Heart right ventricle (tissue), 16 donors: ENCODE results near the gene FDXACB1. TPM values are rescaled to one million over a fixed set of nuclear protein-coding genes. Genes with fewer than 3 reads are reported as not detected.
A peak's percentile ranks its signal among the peaks of the same experiment; 100 is the strongest.

ENCODE experiments used
- ATAC-seq, 8 donors: fragments of 200-7000 bp; cut with Tn5 transposase; one replicate each; pipeline ENCODE4 v1.9.1; 2020; ENCODE audit warnings: mild to moderate bottlenecking in 8 of 8, moderate library complexity in 8 of 8, moderate number of reproducible peaks in 1 of 8
- DNase-seq, 2 donors: peaks; one replicate each; pipeline ENCODE4 v3.0.0-alpha.2; 2020
- H3K27ac ChIP-seq, 10 donors: fragments of 200-600 bp; sonication (generic) in 2 of 10; one replicate each; pipeline versions ENCODE4 v1.5.0 to v1.8.0; 2020 to 2022; ENCODE audit warnings: mild to moderate bottlenecking in 3 of 10
- H3K27me3 ChIP-seq, 7 donors: fragments of 200-600 bp; one replicate each; pipeline ENCODE4 v1.8.0; 2021 to 2022; ENCODE audit warnings: mild to moderate bottlenecking in 2 of 7
- H3K36me3 ChIP-seq, 9 donors: fragments of 200-600 bp; sonication (generic) in 1 of 9; one replicate each; pipeline versions ENCODE4 v1.5.0 to v1.8.0; 2020 to 2022; ENCODE audit warnings: mild to moderate bottlenecking in 2 of 9
- H3K4me1 ChIP-seq, 9 donors: fragments of 200-600 bp; sonication (generic) in 1 of 9; one replicate each; pipeline versions ENCODE4 v1.5.0 to v1.8.0; 2020 to 2022; ENCODE audit warnings: mild to moderate bottlenecking in 4 of 9
- H3K4me3 ChIP-seq, 10 donors: fragments of 200-600 bp; sonication (generic) in 2 of 10; one replicate each; pipeline versions ENCODE4 v1.5.0 to v1.8.0; 2020 to 2022; ENCODE audit warnings: mild to moderate bottlenecking in 7 of 10, moderate library complexity in 2 of 10
- H3K9me3 ChIP-seq, 11 donors: fragments of 200-600 bp in 10 of 11; sonication (generic) in 2 of 11; one replicate each; pipeline versions ENCODE4 v1.5.0 to v1.8.0; 2013 to 2022; ENCODE audit warnings: mild to moderate bottlenecking in 2 of 11, control low read depth in 1 of 11, moderate library complexity in 1 of 11
- WGBS, 2 donors: extraction: QIAGEN DNeasy Blood & Tissue Kit; methylation state at CpG; one replicate each; pipeline ENCODE4 v1.1.7; 2013; ENCODE audit warnings: inconsistent platforms in 1 of 2; 5-methylcytosine and 5-hydroxymethylcytosine counted together
- intact Hi-C, 10 donors: fragments of 100-400 bp; cut with DNase I; formaldehyde crosslinking; loops; one replicate each; pipeline versions ENCODE4 v1.11.1 to v1.14.2; 2022
- polyA plus RNA-seq, 2 donors: library from polyadenylated mRNA; stranded (reverse); fragments of 200-250 nt; gene quantifications; one replicate each; pipeline ENCODE4 v1.2.3, GENCODE V29; 2013
- total RNA-seq, 10 donors: library from RNA; stranded (reverse); fragmentation: NEBNext Ultra II Directional in 3 of 10; extraction: Animal tissue kit (Norgen Biotek cat#: 25700) in 3 of 10; gene quantifications; one replicate each; pipeline versions ENCODE4 v1.2.1 to v1.2.4, GENCODE V29; 2021 to 2023
- TF ChIP-seq, protein P1 (sequence below), 9 donors: fragments of 200-600 bp; sonication (generic) in 2 of 9; IDR thresholded peaks; one replicate each; pipeline versions ENCODE4 v1.5.0 to v1.8.0; 2021 to 2022; ENCODE audit warnings: antibody characterized with exemption in 9 of 9, mild to moderate bottlenecking in 5 of 9, moderate library complexity in 1 of 9
- donor health status: Arrhythmogenic right ventricular cardiomyopathy.
- donor health status: ischemic (EF 13 %, LVEDD 7.1; RV severe dilation, severe dysfunction).
- donor health status: healthy with polysubstance abuse.
- donor health status: DM: no; HTN: yes; CAD: no.
- donor health status: DM: no; HTN: no; CAD: no.
- donor health status: ischemic (EF 25% LVEDD 6.9; RV normal size, moderate dysfunction).
- donor health status: ischemic (EF 25% LVEDD 5.7; RV mildly dilated, moderate dysfunction).
- donor health status: healthy.
- donor health status: DM: yes; HTN: yes; CAD: no.
- donor health status: Ischemic cardiomyopathy.
- donor health status: ischemic (EF 35%, LVEDD 5.7; RV mildly dilated, moderate dysfunction).
- donor health status: nonischemic (EF 11% LVEDD 7.7; RV severe dilation, severe dysfunction).
- donor health status: DM: yes; HTN: yes; CAD: no.
- donor health status: PGD.
- donor health status: ischemic (EF 29% LVEDD 5.4; RV normal size, mild dysfunction).
- donor health status: nonischemic (EF 23%, LVEDD 6.1; RV moderate dilation, normal function).

The FDXACB1 gene
- total and polyA plus RNA-seq, 12 donors = 0.86 to 2.0 (median 1.4) TPM

DNA sequence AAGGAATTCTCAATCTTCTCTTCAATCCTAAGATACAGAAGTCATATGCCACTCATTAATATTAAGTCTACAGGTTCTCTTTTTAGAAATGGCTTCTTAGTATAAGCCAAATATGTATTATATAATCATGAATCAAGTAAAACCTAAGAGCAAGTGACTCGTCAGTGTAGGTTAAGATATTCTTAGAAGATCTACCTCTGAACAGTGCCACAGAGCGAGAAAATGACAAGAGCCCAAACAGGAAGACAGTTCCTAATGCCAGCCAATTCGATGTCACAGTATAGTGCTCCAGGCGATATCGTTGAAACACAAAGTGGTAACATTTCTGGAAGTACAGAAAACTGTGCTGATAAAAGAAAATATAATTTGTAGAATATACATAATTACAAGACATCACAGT is 40.9 kb downstream of the FDXACB1 start:
- Histone ChIP-seq H3K4me1 (peaks cover 0 to 14% (median 6%) of the 10 kb centered on the region in 9 donors), H3K4me3 (no peak overlapping the region), H3K27ac (no peak overlapping the region), H3K27me3 (no peaks in the 10 kb centered on the region), H3K9me3 (no peaks in the 10 kb centered on the region), H3K36me3 (peaks cover 0 to 92% (median 19%) of the 10 kb centered on the region in 9 donors)
- TF ChIP-seq, protein P1, sequence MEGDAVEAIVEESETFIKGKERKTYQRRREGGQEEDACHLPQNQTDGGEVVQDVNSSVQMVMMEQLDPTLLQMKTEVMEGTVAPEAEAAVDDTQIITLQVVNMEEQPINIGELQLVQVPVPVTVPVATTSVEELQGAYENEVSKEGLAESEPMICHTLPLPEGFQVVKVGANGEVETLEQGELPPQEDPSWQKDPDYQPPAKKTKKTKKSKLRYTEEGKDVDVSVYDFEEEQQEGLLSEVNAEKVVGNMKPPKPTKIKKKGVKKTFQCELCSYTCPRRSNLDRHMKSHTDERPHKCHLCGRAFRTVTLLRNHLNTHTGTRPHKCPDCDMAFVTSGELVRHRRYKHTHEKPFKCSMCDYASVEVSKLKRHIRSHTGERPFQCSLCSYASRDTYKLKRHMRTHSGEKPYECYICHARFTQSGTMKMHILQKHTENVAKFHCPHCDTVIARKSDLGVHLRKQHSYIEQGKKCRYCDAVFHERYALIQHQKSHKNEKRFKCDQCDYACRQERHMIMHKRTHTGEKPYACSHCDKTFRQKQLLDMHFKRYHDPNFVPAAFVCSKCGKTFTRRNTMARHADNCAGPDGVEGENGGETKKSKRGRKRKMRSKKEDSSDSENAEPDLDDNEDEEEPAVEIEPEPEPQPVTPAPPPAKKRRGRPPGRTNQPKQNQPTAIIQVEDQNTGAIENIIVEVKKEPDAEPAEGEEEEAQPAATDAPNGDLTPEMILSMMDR (IDR thresholded peaks at IDR 0.05) = no peak
- ATAC-seq (peak in 1 of 8 donors; percentile 52), DNase-seq (no peak)
- 69 to 77% methylated on average over 5 of the region's 5 CpGs for WGBS, 2 donors
- intact Hi-C loops = loop anchor here in 3 of 10 donors (5.0 to 10.0 kb wide), 2 partner anchors 251 to 273 kb away; no protein-coding TSS in a partner anchor

- H3K4me1 ChIP-seq = peaks cover 0 to 19% (median 6%) of the 10 kb centered on the region in 9 donors
- intact Hi-C loops = loop anchor here in 3 of 10 donors (5.0 to 10.0 kb wide), 2 partner anchors 250 to 273 kb away; no protein-coding TSS in a partner anchor
- TF ChIP-seq, protein P1 (IDR thresholded peaks at IDR 0.05) = no peak
- H3K27me3 ChIP-seq = no peaks in the 10 kb centered on the region
- ATAC-seq (no peak), DNase-seq (no peak)
- no peaks in the 10 kb centered on the region for H3K9me3 ChIP-seq
- H3K4me3 ChIP-seq = no peak overlapping the region
- peak overlapping the region in 1 of 10 donors; percentile 11 for H3K27ac ChIP-seq
- WGBS, 2 donors = 89 to 92% methylated on average over 5 of the region's 5 CpGs
- H3K36me3 ChIP-seq = peaks cover 0 to 91% (median 19%) of the 10 kb centered on the region in 9 donors
These were observed 41.5 kb downstream of the FDXACB1 start for GRCh38 chr11:111837366-111837891.

DNA sequence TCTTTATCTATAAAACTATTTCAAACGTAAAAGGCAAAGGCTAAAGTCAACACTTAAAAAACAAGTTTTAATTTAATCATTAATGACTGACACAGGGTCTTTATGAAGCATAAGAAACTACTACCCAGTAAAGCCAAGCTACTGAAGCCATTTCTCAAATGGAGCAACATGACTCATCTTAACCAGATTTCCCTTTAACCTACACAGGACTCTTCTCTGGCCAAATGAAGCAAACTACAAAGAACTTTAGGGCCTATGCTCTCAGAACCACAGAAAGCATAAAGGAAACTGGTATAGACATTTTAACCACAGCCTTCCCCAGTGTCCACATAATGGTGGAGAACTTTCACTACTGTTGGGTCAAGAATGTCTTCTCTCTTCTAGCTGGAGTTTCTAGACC is 42.2 kb downstream of the FDXACB1 start:
- H3K27ac ChIP-seq = peak overlapping the region in 1 of 10 donors; percentile 11

GRCh38 chr11:111836162-111836561 is 42.8 kb downstream of the FDXACB1 start:
- ATAC-seq (peak in 2 of 8 donors; percentile 28), DNase-seq (no peak)
- Histone ChIP-seq H3K4me3 (no peak overlapping the region), H3K4me1 (peaks cover 0 to 14% (median 6%) of the 10 kb centered on the region in 9 donors), H3K9me3 (no peaks in the 10 kb centered on the region), H3K36me3 (peaks cover 0 to 95% (median 19%) of the 10 kb centered on the region in 9 donors), H3K27me3 (no peaks in the 10 kb centered on the region), H3K27ac (no peak overlapping the region)
- WGBS, 2 donors = 81% methylated on average over 1 of the region's 1 CpG
- intact Hi-C loops = loop anchor here in 3 of 10 donors (5.0 to 10.0 kb wide), 2 partner anchors 249 to 271 kb away; no protein-coding TSS in a partner anchor
- TF ChIP-seq, protein P1 (IDR thresholded peaks at IDR 0.05) = no peak

More for the DNA sequence above, 42.2 kb downstream of the FDXACB1 start:
- H3K4me3 ChIP-seq = no peak overlapping the region
- TF ChIP-seq, protein P1 (IDR thresholded peaks at IDR 0.05) = no peak
- DNase-seq (no peak), ATAC-seq (no peak)
- peaks cover 0 to 19% (median 6%) of the 10 kb centered on the region in 9 donors for H3K4me1 ChIP-seq
- no peaks in the 10 kb centered on the region for H3K27me3 ChIP-seq
- whole genome bisulfite sequencing, 2 donors = 86 to 89% methylated on average over 1 of the region's 1 CpG
- intact Hi-C loops = loop anchor here in 3 of 10 donors (5.0 to 10.0 kb wide), 2 partner anchors 249 to 272 kb away; no protein-coding TSS in a partner anchor
- no peaks in the 10 kb centered on the region for H3K9me3 ChIP-seq
- peaks cover 0 to 91% (median 19%) of the 10 kb centered on the region in 9 donors for H3K36me3 ChIP-seq
